HT-29 (cell line): Measurements from ENCODE around the gene KLKB1. TPM values are rescaled to one million over a fixed set of nuclear protein-coding genes. Genes with fewer than 3 reads are reported as not detected.

Source experiments
- DNase-seq: peaks from one replicate; pipeline ENCODE4 v3.0.0-alpha.2; 2015; ENCODE audit warnings: low spot score
- total RNA-seq: library from RNA; depleted of rRNA; stranded (reverse); fragments of >200 nt; shearing (Covaris generic); gene quantifications from 2 replicates; pipeline ENCODE4 v1.2.3, GENCODE V29; 2014; rRNA removed

The KLKB1 gene
- not detected in 2 replicates for total RNA-seq

GRCh38 chr4:186227221-186227620 is at the start of gene KLKB1:
Gene KLKB1 (plus strand): TSS chr4:186227507. CDS start chr4:186228196, 689 bp downstream.
- DNase-seq, result peak; percentile 20

- no peak for DNase-seq
Measured at GRCh38 chr4:186188107-186188506, 39.2 kb upstream of the KLKB1 start.

- DNase-seq, result no peak
Measured at GRCh38 chr4:186189656-186190055, 37.7 kb upstream of the KLKB1 start.

DNA sequence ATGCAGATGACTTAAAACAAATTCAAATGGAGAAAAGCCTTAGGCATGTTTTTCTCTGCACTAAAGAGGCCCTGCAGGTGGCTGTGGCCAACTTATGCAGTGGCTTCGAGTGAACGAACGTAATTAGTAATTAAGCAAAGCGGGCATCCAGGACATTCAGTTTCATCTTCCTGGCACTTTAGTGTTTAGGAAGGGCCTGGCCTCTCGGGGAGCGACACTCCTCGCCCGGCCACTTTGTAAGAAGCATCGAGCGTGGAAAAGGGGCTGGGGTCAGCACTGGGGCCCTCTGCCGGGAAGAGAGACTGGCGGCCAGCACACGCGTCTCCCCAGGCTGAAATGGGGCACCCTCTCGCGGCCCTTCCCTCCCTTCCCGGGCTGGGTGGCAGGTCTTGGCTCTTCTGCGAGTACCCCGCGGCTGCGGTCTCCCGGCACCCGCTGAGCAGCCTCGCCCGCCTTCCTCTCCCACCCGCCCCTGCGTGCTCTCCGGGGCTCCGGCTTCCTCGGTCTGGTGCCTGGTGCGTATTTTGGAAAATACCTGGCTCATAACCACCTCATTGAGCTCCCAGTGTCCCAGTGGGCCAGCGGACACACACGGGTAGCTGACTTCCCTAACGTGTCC is 36.6 kb upstream of the KLKB1 start:
- DNase-seq, result peak; percentile 45

DNA sequence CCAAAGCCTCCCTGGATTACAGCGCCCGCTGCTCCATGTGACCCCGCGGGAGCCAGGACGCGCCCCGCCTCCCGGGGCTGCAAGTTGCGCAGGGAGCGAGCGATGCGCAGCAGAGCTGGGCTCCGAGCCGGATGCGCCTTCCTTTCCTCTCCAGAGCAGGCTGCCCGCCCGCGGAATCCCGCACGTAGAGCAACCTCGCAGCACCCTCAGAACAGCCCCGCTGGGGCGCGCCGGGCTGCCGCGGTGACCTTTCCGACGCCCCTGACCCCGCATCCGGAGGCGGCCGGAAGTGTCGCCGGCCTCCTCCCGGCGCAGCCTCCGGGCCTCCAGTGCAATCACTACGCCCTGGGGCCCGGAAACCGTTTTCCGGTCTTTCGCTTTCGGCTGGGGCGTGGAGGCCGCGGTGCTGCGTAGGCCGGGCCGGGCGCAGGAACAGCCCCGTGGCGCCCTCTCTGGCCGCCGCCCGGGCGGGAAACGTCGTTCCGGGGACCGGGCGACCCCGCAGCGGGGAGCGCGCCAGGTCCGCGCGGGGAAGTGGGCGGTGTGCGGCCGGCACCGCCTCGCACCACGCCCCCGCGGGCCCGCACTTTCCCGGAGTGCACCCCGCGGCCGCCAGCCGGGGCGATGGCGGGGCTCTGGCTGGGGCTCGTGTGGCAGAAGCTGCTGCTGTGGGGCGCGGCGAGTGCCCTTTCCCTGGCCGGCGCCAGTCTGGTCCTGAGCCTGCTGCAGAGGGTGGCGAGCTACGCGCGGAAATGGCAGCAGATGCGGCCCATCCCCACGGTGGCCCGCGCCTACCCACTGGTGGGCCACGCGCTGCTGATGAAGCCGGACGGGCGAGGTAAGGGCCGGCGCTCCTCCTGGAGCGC is 35.9 kb upstream of the KLKB1 start, which contains the start of gene CYP4V2:
TSS of gene CYP4V2 (plus strand) at position 368 of the 866 bp plus-strand sequence. CDS start at position 625, 257 bp downstream.
- DNase-seq, result peak; percentile 63

- DNase-seq, result peak; percentile 29
Measured at GRCh38 chr4:186192066-186192612, 35.2 kb upstream of the KLKB1 start.

DNA sequence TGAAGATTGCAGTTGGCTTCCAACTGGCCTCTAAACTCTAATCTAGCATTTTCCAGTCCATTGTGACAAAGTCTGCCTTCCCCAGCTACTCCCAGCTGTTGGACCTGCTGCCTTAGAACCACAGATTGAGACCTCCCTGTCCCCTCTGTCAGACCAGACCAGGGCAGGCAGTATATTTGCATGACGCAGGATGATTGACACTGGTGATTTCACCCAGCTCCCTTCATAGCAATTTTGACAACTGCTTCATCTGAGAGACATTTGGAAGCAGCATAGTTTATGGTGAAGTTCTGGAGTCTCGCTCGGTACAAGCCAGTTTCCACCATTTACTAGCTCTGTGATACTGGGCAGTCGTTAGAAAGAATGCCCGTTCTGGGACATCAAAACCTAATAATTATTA is 33.5 kb upstream of the KLKB1 start:
- no peak for DNase-seq

DNA sequence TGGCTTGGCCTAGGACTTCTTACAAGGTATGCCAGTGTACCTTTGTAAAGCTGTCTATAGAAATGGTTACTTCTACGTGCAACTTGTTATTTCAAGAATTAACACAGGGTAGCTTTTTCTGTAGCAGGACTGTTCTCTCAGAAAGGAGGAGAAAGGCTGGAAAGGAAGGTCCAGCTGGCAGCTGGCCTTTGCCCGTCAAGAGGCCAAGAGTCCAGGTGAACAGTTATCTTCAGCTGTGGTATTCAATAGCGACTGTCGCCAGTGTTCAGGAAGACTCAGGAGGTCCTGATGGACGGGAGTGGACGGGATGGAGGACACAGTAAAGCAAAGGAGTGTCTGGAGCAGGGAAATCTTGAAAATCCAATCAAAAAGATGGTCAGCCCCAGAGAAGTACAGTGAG is 31.2 kb upstream of the KLKB1 start:
- DNase-seq, result no peak

- no peak for DNase-seq
Measured at GRCh38 chr4:186200516-186200915, 26.8 kb upstream of the KLKB1 start.

GRCh38 chr4:186201010-186201409 is 26.3 kb upstream of the KLKB1 start:
- DNase-seq, result no peak

GRCh38 chr4:186201535-186202230 is 25.6 kb upstream of the KLKB1 start:
- peak; percentile 70 for DNase-seq

- DNase-seq, result no peak
Measured at GRCh38 chr4:186202490-186203140, 24.7 kb upstream of the KLKB1 start.

DNA sequence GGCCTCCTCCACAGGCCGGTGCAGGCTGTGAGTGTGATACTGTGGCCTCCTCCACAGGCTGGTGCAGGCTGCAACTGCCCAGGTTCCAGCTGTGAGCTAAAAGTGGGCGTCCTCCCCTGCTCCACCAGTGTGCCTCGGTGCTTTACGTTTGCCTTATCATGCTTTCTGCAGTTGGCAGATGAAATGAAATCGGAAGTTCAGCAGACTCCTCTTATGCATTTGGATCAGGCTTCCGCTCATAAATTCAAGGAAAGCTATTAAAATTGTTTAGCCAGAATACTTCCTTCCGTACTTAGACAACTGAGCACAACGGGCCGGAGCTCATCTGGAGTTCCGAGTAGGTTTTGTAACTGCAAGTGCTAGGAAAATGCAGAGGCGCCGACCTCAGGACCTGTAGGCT is 23.9 kb upstream of the KLKB1 start:
- no peak for DNase-seq

GRCh38 chr4:186204103-186204559 is 23.2 kb upstream of the KLKB1 start:
- DNase-seq, result no peak

- DNase-seq, result no peak
Measured at GRCh38 chr4:186204686-186205085, 22.6 kb upstream of the KLKB1 start.

DNA sequence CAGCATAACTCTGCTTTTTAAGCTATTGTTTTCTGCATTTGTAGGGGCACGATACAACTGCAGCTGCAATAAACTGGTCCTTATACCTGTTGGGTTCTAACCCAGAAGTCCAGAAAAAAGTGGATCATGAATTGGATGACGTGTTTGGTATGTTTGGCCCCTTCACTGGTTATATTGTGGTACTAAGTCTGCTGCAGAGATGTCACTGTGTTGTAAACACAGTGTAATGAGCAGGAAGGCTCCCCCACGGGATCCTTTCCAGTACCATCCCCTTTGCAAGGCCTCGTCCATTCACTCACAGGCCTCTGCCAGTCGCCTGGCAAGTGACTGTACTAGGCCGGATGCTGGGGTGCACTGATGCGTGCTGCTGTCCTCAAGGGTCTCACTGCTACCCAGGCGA is 22.2 kb upstream of the KLKB1 start:
- no peak for DNase-seq

DNA sequence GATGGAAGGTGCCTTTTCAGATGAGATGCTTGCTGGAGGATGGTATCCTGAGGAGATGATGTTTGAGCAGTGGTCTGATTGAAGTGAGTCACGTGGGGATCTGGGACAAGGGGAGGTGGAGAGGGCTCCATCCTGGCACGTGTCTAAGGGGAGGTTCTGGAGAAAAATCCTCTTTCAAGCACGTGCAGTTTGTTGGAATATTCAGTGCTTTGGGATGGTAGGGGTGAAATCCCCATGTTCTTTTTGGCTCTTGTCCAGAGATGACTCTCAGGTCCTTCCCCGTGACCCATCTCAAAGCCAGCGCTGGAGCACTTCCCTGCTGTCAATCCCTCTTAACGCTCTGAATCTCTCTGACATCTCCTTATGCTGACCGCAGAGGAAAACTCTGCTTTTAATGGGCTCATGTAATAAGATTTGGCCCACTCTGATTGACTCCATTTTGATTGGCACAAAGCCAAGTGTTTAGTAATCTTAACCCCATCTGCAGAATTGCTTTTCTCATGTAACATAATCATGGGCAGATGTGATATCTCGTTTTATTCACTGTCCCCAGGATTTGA is 10.8 kb upstream of the KLKB1 start:
- DNase-seq, result no peak

- DNase-seq, result no peak
Measured at GRCh38 chr4:186217733-186218293, 9.5 kb upstream of the KLKB1 start.

DNA sequence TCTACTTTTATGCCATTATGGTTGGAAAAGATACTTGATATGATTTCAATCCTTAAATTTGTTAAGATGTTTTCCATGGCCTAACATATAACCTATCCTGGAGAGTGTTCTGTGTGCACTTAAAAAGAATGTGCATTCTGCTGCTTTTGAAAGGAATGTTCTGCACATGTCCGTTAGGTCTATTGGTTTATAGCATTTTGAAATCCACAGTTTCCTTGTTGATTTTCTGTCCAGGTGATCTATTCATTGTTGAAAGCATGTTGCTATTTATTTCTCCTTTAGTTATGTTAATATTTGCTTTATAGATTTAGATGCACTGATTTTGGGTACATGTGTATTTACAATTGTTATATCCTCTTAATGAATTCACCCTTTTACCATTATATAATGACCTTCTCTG is 5.7 kb upstream of the KLKB1 start:
- no peak for DNase-seq

DNA sequence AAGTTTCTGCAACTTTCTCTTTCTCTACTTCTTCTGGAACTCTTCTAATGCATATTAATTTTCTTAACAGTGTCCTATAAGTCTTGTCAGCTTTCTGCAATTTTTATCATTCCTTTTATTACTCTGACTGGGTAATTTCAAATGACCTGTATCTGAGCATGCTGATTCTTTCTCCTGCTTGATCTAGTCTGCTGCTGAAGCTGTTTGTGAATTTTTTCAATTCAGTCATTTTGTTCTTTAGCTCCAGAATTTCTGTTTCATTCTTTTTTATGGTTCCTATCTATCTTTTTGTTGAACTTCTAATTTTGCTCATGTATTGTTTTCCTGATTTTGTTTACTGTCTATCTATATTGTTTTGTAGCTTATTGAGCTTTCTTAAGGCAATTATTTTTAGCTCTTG is 1.5 kb upstream of the KLKB1 start:
- DNase-seq, result no peak
